ENCODE results near the gene MED25.

Gene MED25

GRCh38 chr19:49799271-49799797 lies 18.8 kb upstream of the MED25 start:
- no peak for DNase-seq

- no peak for DNase-seq
These were observed 18.2 kb upstream of the MED25 start for GRCh38 chr19:49799798-49800376.

GRCh38 chr19:49800771-49801170 lies 17.3 kb upstream of the MED25 start:
- DNase-seq: no peak

- DNase-seq: no peak
These were observed 16.6 kb upstream of the MED25 start for GRCh38 chr19:49801401-49801888.

GRCh38 chr19:49801966-49802661 lies 16.0 kb upstream of the MED25 start:
- no peak for DNase-seq

- DNase-seq: no peak
These were observed 15.1 kb upstream of the MED25 start for GRCh38 chr19:49802836-49803528.

GRCh38 chr19:49803529-49803856 lies 14.6 kb upstream of the MED25 start:
- no peak for DNase-seq

- no peak for DNase-seq
These were observed 12.1 kb upstream of the MED25 start for GRCh38 chr19:49805822-49806619.

- no peak for DNase-seq
These were observed 11.5 kb upstream of the MED25 start for GRCh38 chr19:49806620-49806959.

GRCh38 chr19:49807058-49807903 lies 10.8 kb upstream of the MED25 start:
- DNase-seq: peak; percentile 34 to 39

GRCh38 chr19:49807904-49808675 lies 10.0 kb upstream of the MED25 start:
- DNase-seq: no peak

- no peak for DNase-seq
These were observed 9.4 kb upstream of the MED25 start for GRCh38 chr19:49808711-49809159.

- no peak for DNase-seq
These were observed 8.7 kb upstream of the MED25 start for GRCh38 chr19:49809160-49809940.

GRCh38 chr19:49809941-49810389 lies 8.1 kb upstream of the MED25 start:
- DNase-seq: no peak

- DNase-seq: no peak
These were observed 6.8 kb upstream of the MED25 start for GRCh38 chr19:49811328-49811727.

GRCh38 chr19:49812452-49812996 lies 5.6 kb upstream of the MED25 start:
- peak in 1 of 2 experiments; percentile 24 for DNase-seq

- DNase-seq: peak; percentile 94 to 96
These were observed 4.9 kb upstream of the MED25 start, which contains the start of gene FUZ for GRCh38 chr19:49812997-49813861. TSS of gene FUZ (minus strand) at chr19:49813292. CDS start at chr19:49813106, 186 bp downstream.

GRCh38 chr19:49814010-49814409 lies 4.1 kb upstream of the MED25 start:
- DNase-seq: no peak

- no peak for DNase-seq
These were observed 1.5 kb upstream of the MED25 start for GRCh38 chr19:49816590-49816989.

All from AML-193 (cell line).